Measurements from ENCODE around the gene GEMIN7.

- TF ChIP-seq CTCF (IDR thresholded peaks at IDR 0.05) (no peak), POLR2AphosphoS5 (IDR thresholded peaks at IDR 0.05) (no peak), POLR2A (IDR thresholded peaks at IDR 0.05) (no peak)
These were observed 47.6 kb downstream of the GEMIN7 start for GRCh38 chr19:45126654-45127053.

Measured in breast epithelium (tissue), 3 donors.